Measurements from ENCODE around the gene MT1X. TPM values are rescaled to one million over a fixed set of nuclear protein-coding genes. Genes with fewer than 3 reads are reported as not detected.
"Not testable (repeated sequence)": the region's sequence is repeated elsewhere in the genome, so short reads cannot be mapped to it uniquely, and the experiment has no call there.

MT1X gene
- total RNA-seq, 4 donors from 2014 or later, result 314 to 2,825 (median 445) TPM

- Histone ChIP-seq H3K27ac (no peak overlapping the region), H3K27me3 (no peaks in the 10 kb centered on the region), H3K9me3 (no peaks in the 10 kb centered on the region), H3K4me3 (replicated peaks in 1 of 3) (no peak overlapping the region), H3K4me1 (peaks cover 12 to 28% of the 10 kb centered on the region in 2 donors), H3K36me3 (no peaks in the 10 kb centered on the region)
- 35 to 41% methylated on average over 12 of the region's 12 CpGs for WGBS, 2 donors
- peak; percentile 63 to 64 for DNase-seq
- intact Hi-C loops (cut with DNase I), result no loop called here
- no peak for TF ChIP-seq POLR2A (IDR thresholded peaks at IDR 0.05)
- peak; percentile 32 to 78 (median 70) for TF ChIP-seq CTCF (IDR thresholded peaks at IDR 0.05)
Observed at GRCh38 chr16:56673921-56674320, 8.3 kb upstream of the MT1X start.

DNA sequence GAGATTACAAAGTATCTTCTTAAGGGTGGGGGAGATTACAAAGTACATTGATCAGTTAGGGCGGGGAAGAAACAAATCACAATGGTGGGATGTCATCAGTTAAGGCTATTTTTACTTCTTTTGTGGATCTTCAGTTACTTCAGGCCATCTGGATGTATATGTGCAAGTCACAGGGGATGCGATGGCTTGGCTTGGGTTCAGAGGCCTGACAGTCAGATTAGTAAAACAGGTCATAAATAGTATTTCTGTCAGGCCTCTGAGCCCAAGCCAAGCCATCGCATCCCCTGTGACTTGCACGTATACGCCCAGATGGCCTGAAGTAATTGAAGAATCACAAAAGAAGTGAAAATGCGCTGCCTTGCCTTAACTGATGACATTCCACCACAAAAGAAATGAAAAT lies 7.7 kb upstream of the MT1X start:
- intact Hi-C loops (cut with DNase I); DNase-seq; H3K27ac ChIP-seq; H3K9me3 ChIP-seq; H3K27me3 ChIP-seq; H3K4me3 ChIP-seq (replicated peaks in 1 of 3); H3K36me3 ChIP-seq: not testable (repeated sequence)
- WGBS, 2 donors, result 92 to 98% methylated on average over 6 of the region's 6 CpGs
- peaks cover 10 to 21% of the 10 kb centered on the region in 2 donors for H3K4me1 ChIP-seq

DNA sequence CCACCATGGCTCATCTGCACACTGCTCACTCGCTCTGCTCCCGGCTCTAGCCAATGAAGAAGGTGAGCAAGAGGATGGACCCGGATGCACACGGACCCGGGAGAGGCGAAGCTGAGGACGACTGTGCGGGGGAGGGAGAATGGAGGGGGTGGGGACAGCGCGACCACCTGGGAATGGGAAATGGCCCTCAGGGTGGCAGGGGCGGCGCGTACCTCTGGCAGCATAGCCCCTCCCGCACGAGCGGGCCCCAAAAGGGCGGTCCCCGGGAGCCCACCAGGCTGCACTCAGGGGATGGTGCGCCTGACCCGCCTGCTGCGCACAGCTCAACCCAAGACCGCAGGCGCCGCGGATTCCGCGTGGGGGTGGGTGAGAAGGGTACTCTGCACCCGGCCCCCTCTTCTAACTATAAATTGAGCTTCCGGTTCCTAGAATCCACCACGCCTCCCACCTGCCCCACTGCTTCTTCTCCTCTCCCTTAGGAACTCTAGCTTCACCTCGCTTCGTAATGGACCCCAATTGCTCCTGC lies 6.5 kb upstream of the MT1X start:
- H3K36me3 ChIP-seq, result no peaks in the 10 kb centered on the region
- no peak overlapping the region for H3K27ac ChIP-seq
- no peaks in the 10 kb centered on the region for H3K9me3 ChIP-seq
- H3K4me1 ChIP-seq, result peaks cover 6 to 16% of the 10 kb centered on the region in 2 donors
- H3K27me3 ChIP-seq, result no peaks in the 10 kb centered on the region
- peak; percentile 29 to 39 for DNase-seq
- no peak for TF ChIP-seq CTCF (IDR thresholded peaks at IDR 0.05)
- TF ChIP-seq POLR2A (IDR thresholded peaks at IDR 0.05), result no peak
- intact Hi-C loops (cut with DNase I), result no loop called here
- peak overlapping the region in 2 of 3 donors; percentile 4 to 29 for H3K4me3 ChIP-seq (replicated peaks in 1 of 3)
- 10 to 13% methylated on average over 22 to 30 of the region's 32 CpGs for WGBS, 2 donors

DNA sequence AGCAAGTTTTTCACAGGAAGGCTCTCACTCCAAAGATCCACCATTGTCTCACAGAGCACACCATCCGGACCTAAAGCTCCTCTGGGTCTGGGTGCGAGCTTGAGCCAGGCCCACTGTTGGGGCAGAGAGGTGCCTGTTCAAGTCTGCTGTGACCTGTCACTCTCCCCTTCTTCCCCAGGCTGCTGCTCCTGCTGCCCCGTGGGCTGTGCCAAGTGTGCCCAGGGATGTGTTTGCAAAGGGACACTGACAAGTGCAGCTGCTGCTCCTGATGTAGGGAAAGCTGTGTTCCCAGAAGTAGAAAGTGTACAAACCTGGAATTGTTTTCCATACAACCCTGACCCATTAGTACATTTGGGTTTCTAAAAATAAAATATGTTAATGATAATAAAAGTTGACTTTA lies 4.8 kb upstream of the MT1X start:
- WGBS, 2 donors, result 67 to 88% methylated on average over 1 to 3 of the region's 3 CpGs
- DNase-seq, result no peak
- intact Hi-C loops (cut with DNase I), result no loop called here
- Histone ChIP-seq H3K36me3 (no peaks in the 10 kb centered on the region), H3K27me3 (no peaks in the 10 kb centered on the region), H3K4me1 (peaks cover 12 to 22% of the 10 kb centered on the region in 2 donors), H3K9me3 (no peaks in the 10 kb centered on the region), H3K4me3 (replicated peaks in 1 of 3) (no peak overlapping the region), H3K27ac (no peak overlapping the region)
- TF ChIP-seq CTCF (IDR thresholded peaks at IDR 0.05) (no peak), POLR2A (IDR thresholded peaks at IDR 0.05) (no peak)

DNA sequence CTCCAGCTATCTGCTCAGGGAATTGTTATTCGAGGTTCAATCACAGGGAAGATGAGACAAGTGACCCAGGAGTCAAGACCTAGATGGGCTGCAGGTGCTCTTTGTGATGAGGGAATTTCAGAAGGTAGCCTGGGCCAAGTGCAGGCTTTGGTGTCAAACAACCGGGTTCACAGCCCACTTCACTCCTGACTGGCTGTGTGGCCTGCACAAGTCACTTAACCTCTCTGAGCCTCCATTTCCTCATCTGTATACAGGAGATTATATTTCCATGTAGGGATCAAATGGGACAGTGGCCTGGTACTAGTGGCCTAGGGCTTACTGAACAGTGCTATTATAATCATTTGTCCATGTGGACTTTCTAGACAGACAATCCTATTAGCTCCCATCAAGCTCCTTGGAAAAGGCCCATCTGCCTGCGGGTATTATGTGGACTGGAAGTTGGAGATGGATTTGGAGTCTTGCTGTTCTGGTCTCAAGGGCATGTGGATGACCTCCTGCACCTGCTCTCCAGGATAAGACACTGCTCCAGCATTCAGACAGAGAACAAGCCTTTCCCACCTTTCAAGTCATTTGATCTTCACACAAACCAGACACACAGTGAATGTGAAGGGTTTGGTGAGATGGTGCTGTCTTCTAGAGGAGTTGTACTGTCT lies 3.1 kb upstream of the MT1X start:
- H3K27ac ChIP-seq, result no peak overlapping the region
- peaks cover 0 to 12% of the 10 kb centered on the region in 2 donors for H3K36me3 ChIP-seq
- intact Hi-C loops (cut with DNase I), result no loop called here
- 93 to 96% methylated on average over 3 of the region's 3 CpGs for WGBS, 2 donors
- H3K9me3 ChIP-seq, result no peaks in the 10 kb centered on the region
- H3K4me1 ChIP-seq, result peaks cover 20 to 23% of the 10 kb centered on the region in 2 donors
- H3K4me3 ChIP-seq (replicated peaks in 1 of 3), result no peak overlapping the region
- TF ChIP-seq CTCF (IDR thresholded peaks at IDR 0.05) (no peak), POLR2A (IDR thresholded peaks at IDR 0.05) (no peak)
- no peak for DNase-seq
- H3K27me3 ChIP-seq, result no peaks in the 10 kb centered on the region

Measured in thyroid gland (tissue), 4 donors.